MCF 10A (cell line): ENCODE measurements around the gene MAD1L1. TPM values are rescaled to one million over a fixed set of nuclear protein-coding genes. Genes with fewer than 3 reads are reported as not detected.
"Not testable (repeated sequence)": the region's sequence is repeated elsewhere in the genome, so short reads cannot be mapped to it uniquely, and the experiment has no call there.

Source experiments
- BruUV-seq: library from RNA; stranded (reverse); fragments of 400-500 nt; replicated peaks from 2 replicates; lab custom pipeline; 2021; lab: Mats Ljungman, UMichigan
- CTCF ChIA-PET: fragments of 300-600 bp; sonication (Branson Sonifier 250); formaldehyde crosslinking; extraction: SDS; loops from one replicate; lab custom pipeline; 2021; ENCODE audit warnings: antibody characterized with exemption, inconsistent platforms; lab: Yijun Ruan, JAX
- POLR2A ChIA-PET: fragments of 300-600, 350-650 bp; sonication (Branson Sonifier 250); formaldehyde crosslinking; extraction: SDS; loops from one replicate; lab custom pipeline; 2020; ENCODE audit warnings: antibody characterized with exemption, inconsistent platforms; lab: Yijun Ruan, JAX
- DNase-seq: peaks from one replicate; pipeline ENCODE4 v3.0.0-alpha.2; 2018; ENCODE audit not compliant: unreplicated experiment
- H3K27ac Mint-ChIP-seq: one replicate; pipeline ENCODE4 v1.8.0; 2022; ENCODE audit warnings: mild to moderate bottlenecking, low read depth, mixed read lengths; ENCODE audit not compliant: unreplicated experiment
- H3K27me3 Mint-ChIP-seq: one replicate; pipeline ENCODE4 v1.8.0; 2022; ENCODE audit warnings: mixed read lengths; ENCODE audit not compliant: insufficient read depth, unreplicated experiment
- H3K36me3 Mint-ChIP-seq: one replicate; pipeline ENCODE4 v1.8.0; 2022; ENCODE audit warnings: mild to moderate bottlenecking, moderate library complexity, mixed read lengths; ENCODE audit not compliant: insufficient read depth, unreplicated experiment
- H3K4me1 Mint-ChIP-seq: one replicate; pipeline ENCODE4 v1.8.0; 2022; ENCODE audit warnings: mixed read lengths; ENCODE audit not compliant: insufficient read depth, unreplicated experiment
- H3K4me3 Mint-ChIP-seq: one replicate; pipeline ENCODE4 v1.8.0; 2022; ENCODE audit warnings: mild to moderate bottlenecking, moderate library complexity, mixed read lengths; ENCODE audit not compliant: unreplicated experiment
- H3K9me3 Mint-ChIP-seq: one replicate; pipeline ENCODE4 v1.8.0; 2022; ENCODE audit warnings: mixed read lengths; ENCODE audit not compliant: unreplicated experiment
- CTCF ChIP-seq: fragments of 200-600 bp; IDR thresholded peaks from one replicate; pipeline ENCODE4 v1.8.0; 2022; ENCODE audit warnings: antibody characterized with exemption, mild to moderate bottlenecking; ENCODE audit not compliant: unreplicated experiment
- intact Hi-C: fragments of 100-400 bp; cut with micrococcal nuclease; formaldehyde crosslinking; loops from 2 replicates; pipeline ENCODE4 v1.14.1; 2022
- total RNA-seq: library from RNA; stranded (reverse); gene quantifications from 2 replicates; pipeline ENCODE4 v1.2.3, GENCODE V29; 2022

The MAD1L1 gene
- total RNA-seq, 1 experiment from 2014 or later, result 25.2 TPM

- Mint-ChIP-seq H3K27me3 (no peaks in the 10 kb centered on the region), H3K27ac (no peak overlapping the region), H3K36me3 (no peaks in the 10 kb centered on the region), H3K4me1 (no peaks in the 10 kb centered on the region), H3K4me3 (no peak overlapping the region), H3K9me3 (no peaks in the 10 kb centered on the region)
- ChIA-PET POLR2A (no interaction called here), CTCF (no interaction called here)
- no TSS peak for BruUV-seq
- no peak for TF ChIP-seq CTCF
- intact Hi-C loops, result no loop called here
- DNase-seq, result no peak
Measured at GRCh38 chr7:1864161-1864940, 368.4 kb downstream of the MAD1L1 start.

GRCh38 chr7:1863091-1863900 lies 369.4 kb downstream of the MAD1L1 start:
- Mint-ChIP-seq H3K4me3 (no peak overlapping the region), H3K27me3 (no peaks in the 10 kb centered on the region), H3K36me3 (no peaks in the 10 kb centered on the region), H3K27ac (no peak overlapping the region), H3K4me1 (no peaks in the 10 kb centered on the region), H3K9me3 (no peaks in the 10 kb centered on the region)
- BruUV-seq, result no TSS peak
- CTCF ChIA-PET, result no interaction called here
- no peak for DNase-seq
- POLR2A ChIA-PET, result no interaction called here
- intact Hi-C loops, result no loop called here
- no peak for TF ChIP-seq CTCF

GRCh38 chr7:1862560-1862959 lies 370.2 kb downstream of the MAD1L1 start:
- intact Hi-C loops, result no loop called here
- no peaks in the 10 kb centered on the region for H3K27me3 Mint-ChIP-seq
- no peak for DNase-seq
- H3K36me3 Mint-ChIP-seq, result no peaks in the 10 kb centered on the region
- POLR2A ChIA-PET, result no interaction called here
- H3K4me3 Mint-ChIP-seq, result no peak overlapping the region
- no peak overlapping the region for H3K27ac Mint-ChIP-seq
- H3K4me1 Mint-ChIP-seq, result no peaks in the 10 kb centered on the region
- BruUV-seq, result no TSS peak
- H3K9me3 Mint-ChIP-seq, result no peaks in the 10 kb centered on the region
- CTCF ChIA-PET, result no interaction called here
- TF ChIP-seq CTCF, result no peak

GRCh38 chr7:1861799-1862458 lies 370.8 kb downstream of the MAD1L1 start:
- ChIA-PET POLR2A (no interaction called here), CTCF (no interaction called here)
- TF ChIP-seq CTCF, result no peak
- H3K27ac Mint-ChIP-seq, result no peak overlapping the region
- H3K4me3 Mint-ChIP-seq, result no peak overlapping the region
- no TSS peak for BruUV-seq
- no peaks in the 10 kb centered on the region for H3K36me3 Mint-ChIP-seq
- H3K4me1 Mint-ChIP-seq, result no peaks in the 10 kb centered on the region
- H3K9me3 Mint-ChIP-seq, result no peaks in the 10 kb centered on the region
- no peak for DNase-seq
- intact Hi-C loops, result no loop called here
- H3K27me3 Mint-ChIP-seq, result no peaks in the 10 kb centered on the region

GRCh38 chr7:1860881-1861798 lies 371.6 kb downstream of the MAD1L1 start:
- not testable (repeated sequence) for DNase-seq, H3K9me3 Mint-ChIP-seq, H3K27me3 Mint-ChIP-seq

More at GRCh38 chr7:1860881-1861798, 371.6 kb downstream of the MAD1L1 start:
- H3K27ac Mint-ChIP-seq, H3K4me3 Mint-ChIP-seq, H3K4me1 Mint-ChIP-seq, POLR2A ChIA-PET, CTCF ChIA-PET, intact Hi-C loops, BruUV-seq, H3K36me3 Mint-ChIP-seq: not testable (repeated sequence)
